H9 (cell line): Measurements from ENCODE around the gene GCSH. TPM values are rescaled to one million over a fixed set of nuclear protein-coding genes. Genes with fewer than 3 reads are reported as not detected.

Source experiments
- DNase-seq: peaks from one replicate; pipeline ENCODE4 v3.0.0-alpha.2; 2017
- H2AFZ ChIP-seq: one replicate; pipeline ENCODE4 v1.6.1; 2013; ENCODE audit warnings: mild to moderate bottlenecking, low read length, control low read depth, moderate library complexity
- H2AK5ac ChIP-seq: 2 replicates; pipeline ENCODE4 v1.6.1; 2013; ENCODE audit warnings: low read length, control low read depth, mixed read lengths; ENCODE audit not compliant: insufficient read length
- H2BK120ac ChIP-seq: one replicate; pipeline ENCODE4 v1.6.1; 2013; ENCODE audit warnings: low read depth, mild to moderate bottlenecking, low read length, control low read depth, inconsistent platforms; ENCODE audit not compliant: poor library complexity, severe bottlenecking
- H2BK12ac ChIP-seq: 2 replicates; pipeline ENCODE4 v1.6.1; 2013; ENCODE audit warnings: low read length, control low read depth, mixed read lengths, low read depth; ENCODE audit not compliant: insufficient read length
- H2BK15ac ChIP-seq: 2 replicates; pipeline ENCODE4 v1.6.1; 2013; ENCODE audit warnings: low read depth, low read length, control low read depth
- H2BK20ac ChIP-seq: one replicate; pipeline ENCODE4 v1.6.1; 2013; ENCODE audit warnings: low read depth, mild to moderate bottlenecking, low read length, control low read depth, inconsistent platforms; ENCODE audit not compliant: poor library complexity, severe bottlenecking
- H2BK5ac ChIP-seq: 2 replicates; pipeline ENCODE4 v1.6.1; 2013; ENCODE audit warnings: low read length, control low read depth, mixed read lengths; ENCODE audit not compliant: insufficient read length
- H3K14ac ChIP-seq: 2 replicates; pipeline ENCODE4 v1.6.1; 2013; ENCODE audit warnings: low read length, control low read depth; ENCODE audit not compliant: insufficient read depth
- H3K18ac ChIP-seq: 2 replicates; pipeline ENCODE4 v1.6.1; 2013; ENCODE audit warnings: low read depth, mild to moderate bottlenecking, mixed read lengths, low read length, control low read depth; ENCODE audit not compliant: insufficient read length
- H3K23ac ChIP-seq: 2 replicates; pipeline ENCODE4 v1.6.1; 2013; ENCODE audit warnings: low read length, control low read depth, mixed read lengths, low read depth; ENCODE audit not compliant: insufficient read length
- H3K23me2 ChIP-seq: 2 replicates; pipeline ENCODE4 v1.6.1; 2013; ENCODE audit warnings: low read depth, mild to moderate bottlenecking, mixed read lengths, low read length, control low read depth; ENCODE audit not compliant: insufficient read length, poor library complexity, severe bottlenecking
- H3K27ac ChIP-seq: 2 replicates; pipeline ENCODE4 v1.5.1; 2013; ENCODE audit warnings: low read length, control low read depth, mixed read lengths, low read depth; ENCODE audit not compliant: insufficient read length
- H3K27me3 ChIP-seq: 2 replicates; pipeline ENCODE4 v1.6.1; 2013; ENCODE audit warnings: low read length, control low read depth, inconsistent platforms; ENCODE audit not compliant: insufficient read depth
- H3K4ac ChIP-seq: 2 replicates; pipeline ENCODE4 v1.6.1; 2013; ENCODE audit warnings: low read depth, mild to moderate bottlenecking, control low read depth, inconsistent platforms, low read length, moderate library complexity
- H3K4me1 ChIP-seq: 2 replicates; pipeline ENCODE4 v1.6.1; 2013; ENCODE audit warnings: low read length, control low read depth, inconsistent platforms; ENCODE audit not compliant: insufficient read depth
- H3K4me2 ChIP-seq: 2 replicates; pipeline ENCODE4 v1.6.1; 2013; ENCODE audit warnings: low read length, control low read depth, mixed read lengths; ENCODE audit not compliant: insufficient read length, insufficient read depth
- H3K56ac ChIP-seq: 2 replicates; pipeline ENCODE4 v1.6.1; 2013; ENCODE audit warnings: low read depth, mild to moderate bottlenecking, mixed read lengths, low read length, control low read depth; ENCODE audit not compliant: insufficient read length
- H3K79me1 ChIP-seq: 2 replicates; pipeline ENCODE4 v1.6.1; 2013; ENCODE audit warnings: low read depth, mild to moderate bottlenecking, moderate library complexity, low read length, control low read depth, inconsistent platforms; ENCODE audit not compliant: insufficient read depth, poor library complexity, severe bottlenecking
- H3K79me2 ChIP-seq: 2 replicates; pipeline ENCODE4 v1.6.1; 2013; ENCODE audit warnings: low read length, control low read depth, inconsistent platforms; ENCODE audit not compliant: insufficient read depth
- H3K9ac ChIP-seq: 2 replicates; pipeline ENCODE4 v1.6.1; 2013; ENCODE audit warnings: low read length, control low read depth, mixed read lengths; ENCODE audit not compliant: insufficient read length; ENCODE audit errors: extremely low read depth
- H3K9me3 ChIP-seq: one replicate; pipeline ENCODE4 v1.6.1; 2013; ENCODE audit warnings: low read depth, low read length, inconsistent platforms; ENCODE audit not compliant: control insufficient read depth
- H3T11ph ChIP-seq: one replicate; pipeline ENCODE4 v1.6.1; 2013; ENCODE audit warnings: mild to moderate bottlenecking, low read length, control low read depth, inconsistent platforms
- H4K20me1 ChIP-seq: one replicate; pipeline ENCODE4 v1.6.1; 2013; ENCODE audit not compliant: control insufficient read depth, insufficient read length, insufficient read depth
- H4K5ac ChIP-seq: 2 replicates; pipeline ENCODE4 v1.6.1; 2013; ENCODE audit warnings: low read depth, mild to moderate bottlenecking, mixed read lengths, low read length, control low read depth; ENCODE audit not compliant: insufficient read length
- H4K8ac ChIP-seq: replicated peaks from 2 replicates; pipeline ENCODE4 v1.6.1; 2013; ENCODE audit warnings: low read length, control low read depth, mixed read lengths, low read depth; ENCODE audit not compliant: insufficient read length
- H4K91ac ChIP-seq: 2 replicates; pipeline ENCODE4 v1.6.1; 2013; ENCODE audit warnings: low read depth, mild to moderate bottlenecking, moderate library complexity, mixed read lengths, low read length, control low read depth; ENCODE audit not compliant: insufficient read length
- H3K27ac Mint-ChIP-seq, 3 experiments: 2 replicates in 2 of 3; 3 replicates in 1 of 3; pipeline ENCODE4 v1.8.0; 2020 to 2021; ENCODE audit warnings: mixed read lengths in 3 of 3, mild to moderate bottlenecking in 1 of 3, moderate library complexity in 1 of 3
- H3K27me3 Mint-ChIP-seq: 2 replicates; pipeline ENCODE4 v1.8.0; 2021; ENCODE audit warnings: low read depth, mild to moderate bottlenecking, moderate library complexity, mixed read lengths
- H3K36me3 Mint-ChIP-seq, 3 experiments: 2 replicates in 2 of 3; 3 replicates in 1 of 3; pipeline ENCODE4 v1.8.0; 2020 to 2021; ENCODE audit warnings: low read depth in 3 of 3, mixed read lengths in 3 of 3; ENCODE audit not compliant: insufficient read depth in 1 of 3
- H3K4me1 Mint-ChIP-seq, 2 experiments: 2 replicates each; pipeline ENCODE4 v1.8.0; 2020; ENCODE audit warnings: mixed read lengths in 2 of 2
- H3K4me3 Mint-ChIP-seq, 2 experiments: 2 replicates in 1 of 2; 3 replicates in 1 of 2; pipeline ENCODE4 v1.8.0; 2020 to 2021; ENCODE audit warnings: mild to moderate bottlenecking in 2 of 2, mixed read lengths in 2 of 2, moderate library complexity in 1 of 2
- H3K9me3 Mint-ChIP-seq, 2 experiments: 2 replicates in 1 of 2; 3 replicates in 1 of 2; pipeline ENCODE4 v1.8.0; 2020; ENCODE audit warnings: mild to moderate bottlenecking in 2 of 2, mixed read lengths in 2 of 2, moderate library complexity in 1 of 2
- CTCF ChIP-seq: fragments of 200-600 bp; sonication (generic); conservative IDR thresholded peaks from 3 replicates; pipeline ENCODE4 v1.8.0; 2021; ENCODE audit warnings: antibody characterized with exemption, mild to moderate bottlenecking
- WGBS: extraction: QIAGEN DNeasy Blood & Tissue Kit; methylation state at CpG from one replicate; pipeline ENCODE4 v1.1.7; 2013; ENCODE audit warnings: missing lambda C conversion rate, low lambda C conversion rate, mixed read lengths; ENCODE audit not compliant: insufficient read length; ENCODE audit errors: extremely low coverage; 5-methylcytosine and 5-hydroxymethylcytosine counted together
- total RNA-seq: library from RNA; stranded (reverse); gene quantifications from 2 replicates; pipeline ENCODE4 v1.2.1, GENCODE V29; 2021

GCSH gene
- total RNA-seq, 1 experiment from 2014 or later, result 87.4 TPM

- TF ChIP-seq CTCF, result no peak
- Mint-ChIP-seq H3K36me3 (peaks cover 11 to 50% (median 39%) of the 10 kb centered on the region in 3 experiments; a peak in 6 of 7 replicates), H3K27ac (peak overlapping the region in 2 of 3 experiments; percentile 44 to 59; a peak in 2 of 7 replicates), H3K27me3 (no peaks in the 10 kb centered on the region), H3K4me1 (no peaks in the 10 kb centered on the region), H3K4me3 (no peak overlapping the region), H3K9me3 (no peaks in the 10 kb centered on the region)
- Histone ChIP-seq H2AK5ac (no peak overlapping the region), H2BK5ac (no peak overlapping the region), H2BK12ac (no peak overlapping the region), H4K91ac (no peak overlapping the region), H3K23me2 (no peaks in the 10 kb centered on the region), H2BK120ac (no peak overlapping the region), H3K9ac (no peak overlapping the region), H3K4ac (no peak overlapping the region), H3K79me1 (peaks cover 2% of the 10 kb centered on the region), H3K4me2 (no peak overlapping the region), H3K9me3 (no peaks in the 10 kb centered on the region), H3K56ac (no peak overlapping the region), H3T11ph (no peak overlapping the region), H4K5ac (no peak overlapping the region), H3K79me2 (peaks cover 10% of the 10 kb centered on the region; the same call in 1 of the 2 replicates), H2BK20ac (no peak overlapping the region), H3K27me3 (no peaks in the 10 kb centered on the region), H4K20me1 (no peaks in the 10 kb centered on the region), H3K14ac (no peak overlapping the region), H3K18ac (no peak overlapping the region), H4K8ac (no peak overlapping the region), H3K4me1 (no peaks in the 10 kb centered on the region), H2AFZ (no peak overlapping the region), H3K23ac (no peak overlapping the region), H3K27ac (no peak overlapping the region), H2BK15ac (no peak overlapping the region)
- DNase-seq, result no peak
- whole genome bisulfite sequencing, result no CpG with 5 or more reads among the region's 5 CpGs
Measured at GRCh38 chr16:81088836-81089235, 7.4 kb downstream of the GCSH start.
